ENCODE results near the gene RARRES1.
A peak's percentile ranks its signal among the peaks of the same experiment; 100 is the strongest.

Gene RARRES1

GRCh38 chr3:158683230-158683962 lies 48.9 kb downstream of the RARRES1 start:
- no peak for TF ChIP-seq PKNOX1 (IDR thresholded peaks at IDR 0.05)
- no peak for TF ChIP-seq ARNT (IDR thresholded peaks at IDR 0.05)
- TF ChIP-seq TARDBP (IDR thresholded peaks at IDR 0.05): no peak
- no peak for TF ChIP-seq FOXK2 (IDR thresholded peaks at IDR 0.05)
- no peak for TF ChIP-seq LEF1 (IDR thresholded peaks at IDR 0.05; ENCODE audit: borderline replicate concordance)
- no peak for TF ChIP-seq NFRKB (IDR thresholded peaks at IDR 0.05)
- TF ChIP-seq FOXA1 (IDR thresholded peaks at IDR 0.05): no peak
- POLR2A ChIA-PET: interaction anchor here (0.6 kb wide), 1 partner anchor 40 kb away, joined by 3 read pairs; no protein-coding TSS in a partner anchor
- no peak for DNase-seq (ENCODE audit: extremely low spot score)
- CTCF ChIA-PET: no interaction called here

GRCh38 chr3:158680861-158681260 lies 51.4 kb downstream of the RARRES1 start:
- ChIA-PET CTCF (no interaction called here), POLR2A (no interaction called here)
- no peak for DNase-seq (ENCODE audit: extremely low spot score)
- TF ChIP-seq ARNT (IDR thresholded peaks at IDR 0.05) (no peak), FOXM1 (IDR thresholded peaks at IDR 0.05; ENCODE audit: borderline replicate concordance) (no peak), L3MBTL2 (conservative IDR thresholded peaks at IDR 0.05) (no peak), HDGF (IDR thresholded peaks at IDR 0.05; ENCODE audit: borderline replicate concordance) (no peak), FOXK2 (IDR thresholded peaks at IDR 0.05) (no peak), LEF1 (IDR thresholded peaks at IDR 0.05; ENCODE audit: borderline replicate concordance) (no peak), SUZ12 (IDR thresholded peaks at IDR 0.05) (no peak), CTBP1 (IDR thresholded peaks at IDR 0.05; ENCODE audit: borderline replicate concordance) (no peak), NFRKB (IDR thresholded peaks at IDR 0.05) (no peak), BHLHE40 (IDR thresholded peaks at IDR 0.05; ENCODE audit: borderline replicate concordance) (no peak), FOXA1 (IDR thresholded peaks at IDR 0.05) (no peak), SP1 (IDR thresholded peaks at IDR 0.05) (no peak), PKNOX1 (IDR thresholded peaks at IDR 0.05) (no peak), TARDBP (IDR thresholded peaks at IDR 0.05) (no peak), ZNF384 (IDR thresholded peaks at IDR 0.05) (no peak), ELF4 (IDR thresholded peaks at IDR 0.05) (no peak)

- DNase-seq (ENCODE audit: extremely low spot score): no peak
- ChIA-PET CTCF (no interaction called here), POLR2A (no interaction called here)
- no peak for TF ChIP-seq BHLHE40 (IDR thresholded peaks at IDR 0.05; ENCODE audit: borderline replicate concordance)
- TF ChIP-seq FOXK2 (IDR thresholded peaks at IDR 0.05): no peak
- TF ChIP-seq L3MBTL2 (conservative IDR thresholded peaks at IDR 0.05): no peak
- no peak for TF ChIP-seq HDGF (IDR thresholded peaks at IDR 0.05; ENCODE audit: borderline replicate concordance)
- TF ChIP-seq CTBP1 (IDR thresholded peaks at IDR 0.05; ENCODE audit: borderline replicate concordance): no peak
- no peak for TF ChIP-seq SP1 (IDR thresholded peaks at IDR 0.05)
- TF ChIP-seq FOXM1 (IDR thresholded peaks at IDR 0.05; ENCODE audit: borderline replicate concordance): no peak
Observed at GRCh38 chr3:158679547-158680000, 52.7 kb downstream of the RARRES1 start.

GRCh38 chr3:158678687-158679086 lies 53.6 kb downstream of the RARRES1 start:
- ChIA-PET CTCF (no interaction called here), POLR2A (no interaction called here)
- TF ChIP-seq ELF4 (IDR thresholded peaks at IDR 0.05): no peak
- no peak for TF ChIP-seq ARNT (IDR thresholded peaks at IDR 0.05)
- no peak for TF ChIP-seq FOXA1 (IDR thresholded peaks at IDR 0.05)
- no peak for TF ChIP-seq FOXM1 (IDR thresholded peaks at IDR 0.05; ENCODE audit: borderline replicate concordance)
- no peak for TF ChIP-seq HDGF (IDR thresholded peaks at IDR 0.05; ENCODE audit: borderline replicate concordance)
- no peak for TF ChIP-seq L3MBTL2 (conservative IDR thresholded peaks at IDR 0.05)
- no peak for TF ChIP-seq BHLHE40 (IDR thresholded peaks at IDR 0.05; ENCODE audit: borderline replicate concordance)
- TF ChIP-seq LEF1 (IDR thresholded peaks at IDR 0.05; ENCODE audit: borderline replicate concordance): no peak
- TF ChIP-seq TARDBP (IDR thresholded peaks at IDR 0.05): no peak
- TF ChIP-seq SP1 (IDR thresholded peaks at IDR 0.05): no peak
- TF ChIP-seq SUZ12 (IDR thresholded peaks at IDR 0.05): no peak
- no peak for TF ChIP-seq FOXK2 (IDR thresholded peaks at IDR 0.05)
- no peak for TF ChIP-seq CTBP1 (IDR thresholded peaks at IDR 0.05; ENCODE audit: borderline replicate concordance)
- TF ChIP-seq NFRKB (IDR thresholded peaks at IDR 0.05): no peak
- TF ChIP-seq PKNOX1 (IDR thresholded peaks at IDR 0.05): no peak
- no peak for TF ChIP-seq ZNF384 (IDR thresholded peaks at IDR 0.05)
- DNase-seq (ENCODE audit: extremely low spot score): no peak

- no peak for TF ChIP-seq NFRKB (IDR thresholded peaks at IDR 0.05)
- ChIA-PET POLR2A (no interaction called here), CTCF (interaction anchor here (0.6 kb wide), 1 partner anchor 13 kb away, joined by 3 read pairs; no protein-coding TSS in a partner anchor)
- DNase-seq (ENCODE audit: extremely low spot score): peak; percentile 77
Observed at GRCh38 chr3:158672215-158673176, 59.8 kb downstream of the RARRES1 start, which contains the start of gene LXN. Gene LXN (minus strand): TSS chr3:158672648. CDS start chr3:158672478, 170 bp downstream.

Data from HEK293T (cell line).